ENCODE results near the gene PCSK6.

DNA sequence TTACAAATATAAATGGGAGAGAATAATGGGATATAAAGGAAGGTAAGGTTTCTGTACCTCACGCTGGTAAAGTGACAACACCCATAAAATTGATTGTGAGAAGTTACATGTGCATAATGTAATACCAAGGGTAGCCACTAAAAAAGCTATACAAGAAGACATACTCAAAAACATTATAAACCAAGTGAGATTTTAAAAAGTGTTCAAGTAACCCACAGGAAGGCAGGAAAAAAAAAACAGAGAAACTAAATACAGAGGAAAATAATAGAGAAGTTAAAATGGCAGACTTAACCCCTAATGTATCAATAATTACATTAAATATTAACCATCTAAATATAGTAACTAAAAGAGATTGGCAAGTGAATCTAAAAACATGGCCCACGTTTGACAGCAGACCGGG is 76.3 kb downstream of the PCSK6 start:
- TF ChIP-seq CEBPB (IDR thresholded peaks at IDR 0.05) (no peak), TAF1 (IDR thresholded peaks at IDR 0.05; ENCODE audit: low read depth) (no peak), RAD21 (IDR thresholded peaks at IDR 0.05; ENCODE audit: low read depth) (no peak), YY1 (IDR thresholded peaks at IDR 0.05; ENCODE audit: low read depth) (no peak), CREB1 (IDR thresholded peaks at IDR 0.05; ENCODE audit: low read depth) (no peak), FOXM1 (IDR thresholded peaks at IDR 0.05; ENCODE audit: borderline replicate concordance, low read depth) (no peak), TEAD4 (IDR thresholded peaks at IDR 0.05) (no peak), EP300 (IDR thresholded peaks at IDR 0.05; ENCODE audit: borderline replicate concordance) (no peak), TCF12 (IDR thresholded peaks at IDR 0.05; ENCODE audit: low read depth) (no peak), NFIC (IDR thresholded peaks at IDR 0.05) (no peak)
- TF ChIP-seq, protein P1, sequence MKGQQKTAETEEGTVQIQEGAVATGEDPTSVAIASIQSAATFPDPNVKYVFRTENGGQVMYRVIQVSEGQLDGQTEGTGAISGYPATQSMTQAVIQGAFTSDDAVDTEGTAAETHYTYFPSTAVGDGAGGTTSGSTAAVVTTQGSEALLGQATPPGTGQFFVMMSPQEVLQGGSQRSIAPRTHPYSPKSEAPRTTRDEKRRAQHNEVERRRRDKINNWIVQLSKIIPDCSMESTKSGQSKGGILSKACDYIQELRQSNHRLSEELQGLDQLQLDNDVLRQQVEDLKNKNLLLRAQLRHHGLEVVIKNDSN (IDR thresholded peaks at IDR 0.05) = no peak
- TF ChIP-seq, protein P2, sequence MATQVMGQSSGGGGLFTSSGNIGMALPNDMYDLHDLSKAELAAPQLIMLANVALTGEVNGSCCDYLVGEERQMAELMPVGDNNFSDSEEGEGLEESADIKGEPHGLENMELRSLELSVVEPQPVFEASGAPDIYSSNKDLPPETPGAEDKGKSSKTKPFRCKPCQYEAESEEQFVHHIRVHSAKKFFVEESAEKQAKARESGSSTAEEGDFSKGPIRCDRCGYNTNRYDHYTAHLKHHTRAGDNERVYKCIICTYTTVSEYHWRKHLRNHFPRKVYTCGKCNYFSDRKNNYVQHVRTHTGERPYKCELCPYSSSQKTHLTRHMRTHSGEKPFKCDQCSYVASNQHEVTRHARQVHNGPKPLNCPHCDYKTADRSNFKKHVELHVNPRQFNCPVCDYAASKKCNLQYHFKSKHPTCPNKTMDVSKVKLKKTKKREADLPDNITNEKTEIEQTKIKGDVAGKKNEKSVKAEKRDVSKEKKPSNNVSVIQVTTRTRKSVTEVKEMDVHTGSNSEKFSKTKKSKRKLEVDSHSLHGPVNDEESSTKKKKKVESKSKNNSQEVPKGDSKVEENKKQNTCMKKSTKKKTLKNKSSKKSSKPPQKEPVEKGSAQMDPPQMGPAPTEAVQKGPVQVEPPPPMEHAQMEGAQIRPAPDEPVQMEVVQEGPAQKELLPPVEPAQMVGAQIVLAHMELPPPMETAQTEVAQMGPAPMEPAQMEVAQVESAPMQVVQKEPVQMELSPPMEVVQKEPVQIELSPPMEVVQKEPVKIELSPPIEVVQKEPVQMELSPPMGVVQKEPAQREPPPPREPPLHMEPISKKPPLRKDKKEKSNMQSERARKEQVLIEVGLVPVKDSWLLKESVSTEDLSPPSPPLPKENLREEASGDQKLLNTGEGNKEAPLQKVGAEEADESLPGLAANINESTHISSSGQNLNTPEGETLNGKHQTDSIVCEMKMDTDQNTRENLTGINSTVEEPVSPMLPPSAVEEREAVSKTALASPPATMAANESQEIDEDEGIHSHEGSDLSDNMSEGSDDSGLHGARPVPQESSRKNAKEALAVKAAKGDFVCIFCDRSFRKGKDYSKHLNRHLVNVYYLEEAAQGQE (IDR thresholded peaks at IDR 0.05; ENCODE audit: low read depth) = no peak
- TF ChIP-seq, protein P3, sequence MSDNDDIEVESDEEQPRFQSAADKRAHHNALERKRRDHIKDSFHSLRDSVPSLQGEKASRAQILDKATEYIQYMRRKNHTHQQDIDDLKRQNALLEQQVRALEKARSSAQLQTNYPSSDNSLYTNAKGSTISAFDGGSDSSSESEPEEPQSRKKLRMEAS (IDR thresholded peaks at IDR 0.05) = no peak

Data from Ishikawa (cell line).